SH-SY5Y (cell line): Measurements from ENCODE around the gene PLEKHG1.

ENCODE experiments used
- GATA2 ChIP-seq: IDR thresholded peaks from 2 replicates; pipeline ENCODE4 v1.6.1; 2011; ENCODE audit warnings: mild to moderate bottlenecking, low read depth, low read length
- GATA3 ChIP-seq: IDR thresholded peaks from 2 replicates; pipeline ENCODE4 v1.6.1; 2011; ENCODE audit warnings: low read depth, mild to moderate bottlenecking, low read length, moderate library complexity

DNA sequence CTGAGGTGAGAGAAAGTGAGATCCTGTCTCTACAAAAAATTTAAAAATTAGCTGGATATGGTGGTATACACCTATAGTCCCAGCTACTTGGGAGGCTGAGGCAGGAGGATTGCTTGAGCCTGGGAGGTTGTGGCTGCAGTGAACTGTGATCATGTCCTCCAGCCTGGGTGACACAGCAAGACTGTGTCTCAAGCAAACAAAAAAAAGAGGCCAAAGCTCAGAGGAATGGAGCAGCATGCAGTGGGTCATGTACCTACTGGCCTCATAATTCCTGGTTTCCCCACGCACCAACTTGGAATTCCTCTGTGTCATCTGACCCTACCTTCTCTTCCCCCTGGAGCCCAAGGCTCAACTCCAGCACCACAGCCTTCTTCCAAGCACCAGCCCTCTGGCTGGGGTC, 15.1 kb upstream of the PLEKHG1 start:
- TF ChIP-seq GATA3 (no peak), GATA2 (no peak)
